GM19193 (cell line): ENCODE measurements around the gene METRN.

Experiments used
- POLR2A ChIP-seq: IDR thresholded peaks from 4 replicates; pipeline ENCODE4 v1.6.1; 2011; ENCODE audit not compliant: insufficient read depth, insufficient read length; ENCODE audit errors: extremely low read depth

Gene METRN

DNA sequence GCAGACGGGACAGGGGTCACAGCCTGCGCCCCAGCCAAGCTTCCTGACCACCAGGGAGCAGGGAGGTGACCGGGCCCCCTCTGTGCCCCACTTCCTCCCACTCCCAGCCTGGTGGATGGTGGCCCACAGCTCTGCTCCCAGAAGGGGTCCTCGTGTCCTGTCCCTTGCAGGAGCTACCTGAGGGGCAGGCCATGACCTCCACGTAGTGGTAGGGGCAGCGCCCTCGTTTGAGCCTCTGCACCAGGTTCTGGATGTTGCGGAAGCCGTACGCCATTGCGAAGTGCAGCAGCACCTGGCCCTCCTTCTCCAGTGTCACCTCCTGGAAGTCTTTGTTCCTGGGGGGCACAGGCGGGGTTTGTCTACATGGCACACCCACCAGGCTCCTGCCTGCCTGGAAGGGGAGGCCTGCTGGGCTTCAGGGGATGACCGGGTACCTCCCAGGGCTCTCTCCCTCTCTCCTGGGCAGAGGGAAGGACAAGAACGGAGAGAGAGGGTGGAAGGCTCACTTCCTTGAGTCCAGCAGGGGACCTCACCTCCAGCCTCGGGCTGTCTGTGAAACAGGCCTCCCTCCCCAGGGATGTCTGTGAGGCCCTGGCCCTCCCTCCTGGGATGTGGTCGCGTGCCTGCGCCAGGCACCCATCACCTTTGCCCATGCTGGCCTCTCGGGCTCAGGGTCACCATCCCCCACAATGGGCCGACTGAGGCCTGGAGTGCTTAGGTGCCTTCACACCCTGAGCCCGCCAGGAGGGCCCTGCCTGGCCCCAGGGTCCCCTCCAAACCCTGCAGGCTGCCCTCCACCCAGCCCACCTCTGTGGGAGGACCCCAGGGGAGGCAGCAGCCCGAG is 16.0 kb downstream of the METRN start:
- TF ChIP-seq POLR2A: no peak

DNA sequence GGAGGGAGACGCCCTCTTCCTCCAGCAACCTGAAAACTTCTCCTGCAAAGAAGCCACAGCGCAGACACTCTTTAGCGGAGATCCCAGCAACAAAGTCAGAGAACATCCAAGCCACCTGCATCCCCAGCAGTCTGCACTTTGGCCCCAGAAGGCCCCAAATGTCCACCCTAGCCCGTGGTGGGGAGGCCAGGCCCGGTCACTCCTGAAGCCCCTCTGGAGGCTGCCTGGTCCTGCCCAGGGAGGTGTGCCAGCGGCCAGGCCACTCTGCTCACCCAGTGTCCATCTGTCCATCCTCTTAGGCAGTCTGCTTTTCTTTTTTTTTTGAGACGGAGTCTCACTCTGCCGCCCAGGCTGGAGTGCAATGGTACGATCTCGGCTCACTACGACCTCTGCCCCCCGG is 17.4 kb downstream of the METRN start:
- TF ChIP-seq POLR2A: no peak

DNA sequence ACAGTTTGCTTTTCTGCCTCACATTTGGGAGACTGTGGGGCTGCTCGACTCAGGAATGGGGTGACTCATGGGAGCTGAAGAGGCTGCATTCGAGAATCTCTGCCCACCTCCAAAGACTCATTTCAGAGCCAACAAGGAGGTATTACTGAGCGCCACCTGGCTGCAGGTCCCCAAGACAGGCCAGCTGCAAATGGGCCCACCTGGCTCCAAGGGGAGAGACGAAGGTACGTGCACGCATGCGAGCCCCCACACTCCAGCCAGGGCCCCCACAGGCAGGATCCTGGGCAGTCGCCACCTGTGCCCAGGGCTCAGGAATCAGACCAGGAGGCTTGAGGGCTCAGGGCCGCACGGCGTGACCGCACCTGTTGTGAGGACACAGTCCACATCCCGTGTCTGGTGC is 18.0 kb downstream of the METRN start:
- TF ChIP-seq POLR2A: no peak

DNA sequence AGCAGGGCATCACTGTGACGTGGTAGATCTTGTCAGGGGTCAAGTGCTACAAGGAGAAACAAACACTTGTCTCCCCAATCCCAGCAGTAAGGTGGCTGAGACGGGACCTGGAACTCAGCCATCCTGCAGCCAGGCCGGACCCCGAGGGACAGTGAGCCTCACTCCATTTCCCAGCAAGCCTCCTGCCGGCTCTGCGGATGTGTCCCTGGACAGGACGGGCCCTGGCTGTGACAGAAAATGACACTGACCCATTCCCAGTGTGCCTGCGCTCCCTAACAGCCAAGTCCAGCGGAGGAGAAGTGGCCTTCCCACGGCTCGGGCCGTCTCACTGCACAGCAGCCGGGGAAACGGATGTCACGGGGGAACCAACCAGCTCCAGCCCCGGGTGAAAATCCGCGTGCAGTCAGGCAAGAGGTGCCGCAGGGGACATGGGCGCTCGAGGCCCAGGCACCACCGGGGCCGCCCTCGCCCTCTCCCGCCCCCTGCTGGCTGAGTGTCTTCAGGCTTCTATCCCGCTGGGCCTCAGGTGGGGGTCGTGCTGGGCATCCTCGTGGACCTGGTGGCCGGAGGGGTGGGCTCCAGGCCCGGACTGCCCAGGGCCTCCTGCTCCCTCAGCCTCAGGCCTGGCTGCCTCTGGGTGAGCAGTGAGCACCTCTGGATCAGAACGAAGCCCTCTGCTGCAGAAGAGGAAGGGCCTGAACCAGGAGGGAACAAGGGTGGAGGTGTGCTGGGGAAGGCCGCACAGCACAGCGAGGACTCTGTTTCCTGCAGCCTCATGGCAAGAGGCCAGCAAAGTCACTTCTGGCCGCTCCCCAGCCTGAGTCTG is 18.7 kb downstream of the METRN start:
- TF ChIP-seq POLR2A: no peak

DNA sequence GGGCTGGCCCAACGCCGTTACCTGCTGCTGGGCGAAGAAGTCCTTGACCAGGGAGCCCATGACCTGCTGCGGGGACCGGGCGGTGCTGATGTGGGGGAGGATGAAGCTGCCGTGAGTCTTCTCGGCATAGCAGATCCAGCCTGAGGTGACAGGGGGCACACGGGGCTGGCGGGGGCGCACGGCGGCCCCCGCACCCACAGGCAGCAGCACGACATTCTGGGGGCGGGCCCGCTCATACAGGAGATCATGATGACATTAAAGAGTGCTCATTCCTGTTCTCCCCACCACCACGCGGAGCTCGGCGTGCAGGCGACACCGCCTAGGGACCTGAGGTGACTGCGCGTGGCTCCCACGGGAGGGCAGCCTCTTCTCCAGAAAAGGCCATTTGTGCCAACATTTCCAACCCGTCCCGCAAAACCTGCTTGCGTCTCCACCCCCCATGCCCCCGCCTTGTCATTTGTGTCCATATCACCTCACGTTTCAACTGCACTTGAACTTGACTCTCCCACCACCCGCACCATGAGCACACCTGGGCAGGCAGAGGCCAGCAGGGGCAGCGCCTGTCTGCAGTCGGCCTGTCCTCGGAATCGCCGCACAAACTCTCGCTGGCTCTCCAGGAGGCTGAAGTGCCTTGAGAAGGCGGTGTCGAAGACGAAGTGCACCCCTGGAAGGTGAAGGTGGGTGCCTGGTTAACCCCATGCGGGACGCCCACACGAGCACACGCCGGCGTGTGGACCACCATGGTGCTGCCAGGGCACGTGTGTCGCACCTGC is 19.5 kb downstream of the METRN start:
- no peak for TF ChIP-seq POLR2A

DNA sequence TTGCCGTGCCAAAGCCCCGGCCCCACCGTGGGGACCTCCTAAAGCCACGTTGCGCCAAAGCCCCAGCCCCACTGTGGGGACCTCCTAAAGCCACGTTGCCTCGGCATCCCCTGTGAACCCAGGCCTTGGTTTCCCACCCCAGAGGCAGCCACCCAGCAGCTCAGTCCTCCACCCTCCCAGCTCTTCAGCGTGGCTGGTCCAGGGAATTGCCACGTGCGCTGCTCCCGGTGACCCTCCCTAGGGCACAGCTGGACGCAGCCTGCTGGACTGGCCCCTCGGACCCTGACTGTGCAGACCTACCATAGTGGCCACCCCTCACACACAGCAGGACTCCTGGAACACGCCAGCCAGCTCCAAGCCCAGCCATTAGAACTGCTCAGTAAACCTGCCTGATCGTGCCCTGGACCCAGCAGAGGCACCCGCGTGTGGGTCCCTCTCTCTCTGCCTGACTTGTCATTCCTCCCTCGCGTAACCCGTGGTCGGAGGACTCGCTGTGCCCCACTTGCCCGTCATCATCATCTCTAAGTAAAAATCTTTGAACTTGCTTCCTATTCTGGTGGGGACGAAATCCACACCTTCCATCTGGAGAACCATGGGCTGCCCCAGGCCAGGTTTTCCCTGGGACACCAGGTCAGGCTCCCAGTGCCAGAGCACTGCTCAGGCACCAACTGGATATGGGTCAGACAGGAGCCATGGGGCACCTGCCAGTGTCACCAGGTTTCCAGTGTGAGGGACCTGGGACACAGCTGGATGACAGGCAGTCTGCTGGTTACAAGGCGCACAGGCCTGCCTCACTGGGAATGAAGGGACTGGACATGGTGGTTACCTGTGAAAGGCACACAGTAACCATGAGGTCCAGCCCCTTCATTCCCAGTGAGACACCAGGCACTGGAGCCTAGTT is 20.3 kb downstream of the METRN start:
- TF ChIP-seq POLR2A: no peak

DNA sequence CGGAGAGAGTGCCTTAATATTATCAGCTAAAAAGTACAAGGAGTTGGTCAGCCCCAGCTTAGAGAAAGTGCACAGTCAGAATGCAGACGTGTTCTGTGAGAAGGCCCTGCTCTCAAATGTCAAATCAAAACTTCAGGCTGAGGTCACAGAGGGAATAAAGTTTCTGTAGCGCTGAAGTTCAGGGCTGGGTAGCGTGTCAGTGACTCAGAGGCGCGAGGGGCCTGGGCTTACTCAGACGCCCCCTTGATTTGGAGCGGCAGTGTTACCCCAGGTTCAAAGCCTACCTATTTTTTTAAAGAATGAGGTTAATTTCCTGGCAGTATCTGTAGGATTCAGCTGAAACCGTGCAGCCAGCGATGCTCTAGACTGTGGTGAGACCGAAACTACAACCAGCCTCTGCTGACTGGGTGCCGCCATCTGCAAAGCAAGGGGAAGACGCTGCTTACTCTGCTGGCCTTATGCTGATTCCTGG is 21.1 kb downstream of the METRN start:
- TF ChIP-seq POLR2A: no peak

DNA sequence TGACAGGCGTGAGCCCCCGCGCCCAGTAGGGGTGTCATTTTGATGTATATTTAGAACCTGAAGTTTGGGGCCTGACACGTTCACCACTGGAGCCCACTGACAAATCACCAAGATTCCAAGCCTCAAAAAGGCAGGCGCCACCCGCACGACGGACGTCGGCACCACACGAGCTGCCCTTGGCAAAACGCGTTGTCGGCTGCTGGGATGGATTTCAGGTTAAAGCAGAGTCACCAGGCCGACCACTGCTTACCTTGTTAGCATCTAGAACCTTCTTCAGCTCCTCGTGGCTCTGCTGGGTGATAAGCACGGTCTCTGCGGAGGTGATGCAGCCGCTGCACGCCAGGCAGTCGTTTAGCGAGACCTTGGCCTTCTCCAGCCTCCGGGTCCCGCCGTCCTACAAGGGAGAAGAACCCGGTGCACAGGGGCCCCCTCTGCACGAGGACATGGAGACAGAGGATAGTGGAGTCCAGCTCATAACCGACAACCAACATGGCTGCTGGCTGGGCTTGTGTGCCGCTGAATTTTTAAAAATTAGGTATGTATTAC is 22.1 kb downstream of the METRN start:
- no peak for TF ChIP-seq POLR2A

DNA sequence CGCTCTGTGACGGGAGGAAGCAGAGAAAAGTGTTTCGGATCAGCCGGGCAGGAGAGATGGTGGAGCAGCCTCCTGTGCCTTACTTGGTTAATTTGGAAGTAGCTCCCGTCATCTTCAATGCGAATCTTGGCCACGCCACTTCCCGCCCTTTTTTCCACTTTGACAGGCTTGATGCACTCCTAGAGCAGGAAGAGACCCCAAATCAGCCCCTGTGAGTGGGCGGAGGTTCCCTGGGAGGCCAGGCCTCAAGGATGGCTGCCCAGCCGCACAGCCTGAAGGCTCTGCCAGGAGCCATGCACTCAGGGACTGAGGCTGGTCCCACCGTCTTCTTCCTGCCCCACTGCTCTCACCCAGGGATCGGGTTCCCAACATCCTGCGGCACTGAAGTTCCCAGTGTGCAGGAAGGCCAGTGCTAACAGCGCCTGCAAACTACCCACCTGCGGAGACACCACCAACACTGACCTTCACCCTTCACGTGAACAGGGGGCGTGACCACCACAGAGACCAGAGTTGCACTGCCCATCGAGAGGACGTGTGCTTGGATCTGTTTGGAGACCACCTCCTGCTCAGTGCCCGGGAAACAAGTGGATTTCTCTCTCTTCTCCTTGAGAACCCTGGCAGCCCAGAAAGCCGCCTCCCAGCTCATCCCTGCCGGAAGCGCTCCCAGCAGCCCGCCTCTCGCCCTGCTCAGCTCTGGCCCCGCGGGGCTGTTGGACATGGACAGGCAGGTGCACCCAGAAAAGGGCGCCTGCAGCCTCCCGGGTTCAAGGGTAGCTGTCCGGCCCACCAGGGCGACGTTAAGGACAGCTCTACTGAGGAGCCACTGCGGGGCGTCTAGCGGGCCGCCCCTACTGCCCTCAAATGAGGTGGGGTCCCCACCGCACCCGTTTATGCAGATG is 24.9 kb downstream of the METRN start:
- no peak for TF ChIP-seq POLR2A

DNA sequence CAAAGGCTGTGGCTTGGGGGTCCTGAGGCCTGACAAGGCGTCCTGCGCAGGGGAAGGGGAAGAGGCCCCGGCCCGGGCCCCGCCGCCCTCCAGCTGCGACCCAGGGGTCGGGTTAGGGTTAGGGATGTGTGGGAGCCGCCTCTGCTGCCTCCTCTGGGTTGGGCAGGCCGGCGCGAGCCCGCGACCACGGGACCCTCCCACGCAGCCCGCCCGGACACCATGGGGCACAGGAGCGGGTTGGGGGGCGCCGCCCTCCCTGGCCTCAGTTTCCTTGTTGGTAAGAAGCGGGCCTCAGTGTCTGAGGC is 25.5 kb downstream of the METRN start:
- no peak for TF ChIP-seq POLR2A

DNA sequence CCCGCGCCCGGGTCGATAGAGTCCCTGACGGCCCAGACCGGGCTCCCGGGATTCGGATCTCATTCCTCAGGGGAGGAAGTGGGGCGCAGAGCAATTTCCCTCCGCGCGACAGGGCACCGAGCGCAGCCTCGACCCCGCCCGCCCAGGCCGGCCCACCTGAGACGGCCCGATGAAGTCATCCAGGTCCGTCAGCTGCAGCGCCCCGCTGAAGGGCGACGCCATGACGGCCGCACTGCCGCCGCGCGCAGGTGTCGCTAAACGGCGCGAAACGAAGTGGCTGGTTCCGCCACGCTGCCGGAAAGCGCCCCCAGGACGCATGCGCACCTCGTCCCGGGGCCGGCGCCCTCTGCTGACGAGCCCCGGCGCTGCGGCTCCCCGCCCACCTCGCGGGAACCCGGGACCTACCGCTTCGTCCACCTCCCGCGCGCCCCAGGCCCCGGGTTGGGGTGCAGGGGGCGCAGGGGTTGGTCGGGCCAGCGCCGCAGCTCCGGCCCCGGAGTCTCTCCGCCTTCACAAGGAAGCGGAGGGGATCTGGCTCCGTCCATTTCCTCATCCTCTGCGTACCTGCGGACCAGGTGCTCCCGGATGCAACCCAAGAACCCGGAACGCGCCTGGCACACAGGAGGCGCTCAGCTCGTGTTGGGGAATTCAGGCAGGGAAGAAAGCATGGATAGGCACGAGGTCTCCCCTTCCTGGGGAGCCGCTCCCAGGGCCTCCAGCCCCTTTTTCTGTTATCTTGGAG is 26.0 kb downstream of the METRN start, which contains the start of gene CIAO3:
CIAO3 (minus strand) TSS at position 234 of the 742 bp plus-strand sequence; CDS start at position 222, 12 bp downstream.
- TF ChIP-seq POLR2A: peak; percentile 75

DNA sequence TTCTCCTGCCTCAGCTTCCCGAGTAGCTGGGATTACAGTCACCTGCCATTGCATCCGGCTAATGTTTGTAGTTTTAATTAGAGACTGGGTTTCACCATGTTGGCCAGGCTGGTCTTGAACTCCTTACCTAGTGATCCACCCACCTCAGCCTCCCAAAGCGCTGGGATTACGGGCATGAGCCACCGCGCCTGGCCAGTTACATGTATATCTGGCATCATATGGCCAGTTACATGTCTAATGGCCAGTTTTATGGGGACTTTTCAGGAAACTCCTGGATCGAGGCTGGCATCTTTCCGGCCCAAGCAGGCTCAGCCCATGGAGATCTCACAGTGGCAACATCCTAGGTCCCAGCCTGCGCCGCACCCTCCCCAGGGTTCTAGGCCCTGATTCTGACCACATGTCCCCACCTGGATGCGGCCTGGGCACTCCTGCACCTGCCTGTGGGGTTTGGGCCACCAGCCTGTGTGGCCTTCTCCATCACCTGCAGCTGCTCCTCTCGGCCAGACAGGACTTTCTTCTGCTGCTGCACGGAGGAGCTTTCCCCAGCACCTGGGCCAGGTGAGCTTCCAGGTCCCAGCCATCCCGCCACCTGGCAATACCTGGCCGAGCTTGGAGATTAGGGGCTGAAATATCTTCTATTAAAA is 27.2 kb downstream of the METRN start:
- TF ChIP-seq POLR2A: no peak
